Measurements from ENCODE around the gene FAF2.

The FAF2 gene

DNA sequence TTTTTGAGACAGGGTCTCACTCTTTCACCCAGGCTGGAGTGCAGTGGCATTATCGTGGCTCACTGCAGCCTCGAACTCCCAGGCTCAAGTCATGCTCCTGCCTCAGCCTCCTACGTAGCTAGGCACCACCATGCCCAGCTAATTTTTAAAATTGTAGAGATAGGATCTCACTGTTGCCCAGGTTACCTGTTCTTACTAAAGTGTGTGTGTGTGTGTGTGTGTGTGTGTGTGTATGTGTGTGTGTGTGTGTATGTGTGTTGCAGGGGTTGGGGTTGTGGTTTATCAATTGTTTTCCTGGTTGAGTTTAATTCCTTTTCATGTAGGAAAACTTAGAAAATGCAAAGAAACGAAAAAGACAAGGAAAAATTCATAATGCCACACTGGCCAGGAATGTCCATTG is 67.2 kb downstream of the FAF2 start:
- no peak for DNase-seq (ENCODE audit: low read depth in 2 of 2)
- TF ChIP-seq CTCF (IDR thresholded peaks at IDR 0.05; ENCODE audit: low read depth, low read length), result no peak
- no peak overlapping the region for H3K4me3 ChIP-seq (replicated peaks in 1 of 2; ENCODE audit: low read depth in 2 of 2, low read length in 2 of 2)

DNA sequence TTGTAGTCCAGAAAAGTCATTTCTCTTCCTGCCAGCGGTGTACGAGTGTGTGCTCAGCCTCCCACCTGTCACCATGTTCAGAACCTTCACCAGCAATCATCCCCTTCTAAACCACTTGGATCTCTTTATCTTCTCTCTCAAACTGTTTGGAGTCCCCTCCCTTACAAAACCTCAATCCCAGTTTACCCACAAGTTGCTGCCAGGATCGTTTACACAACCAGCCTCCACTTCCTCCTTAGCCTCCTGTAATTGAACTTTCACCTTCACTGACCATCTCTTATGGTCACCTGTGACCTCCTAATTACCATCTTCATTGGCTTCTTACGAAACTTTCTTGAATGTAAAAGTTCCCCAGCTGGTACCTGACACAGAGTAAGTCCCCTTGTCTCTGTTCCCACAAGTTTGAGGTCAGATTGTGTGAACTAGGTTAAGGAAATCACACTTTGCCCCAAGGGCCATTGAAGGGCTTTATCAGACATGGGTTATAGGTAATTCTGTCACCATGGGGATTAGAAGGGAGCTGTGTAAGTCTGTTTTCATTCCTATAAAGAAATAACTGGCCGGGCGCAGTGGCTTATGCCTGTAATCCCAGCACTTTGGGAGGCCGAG is 69.0 kb downstream of the FAF2 start:
- no peak overlapping the region for H3K4me3 ChIP-seq (replicated peaks in 1 of 2; ENCODE audit: low read depth in 2 of 2, low read length in 2 of 2)
- no peak for DNase-seq (ENCODE audit: low read depth in 2 of 2)
- TF ChIP-seq CTCF (IDR thresholded peaks at IDR 0.05; ENCODE audit: low read depth, low read length), result no peak

DNA sequence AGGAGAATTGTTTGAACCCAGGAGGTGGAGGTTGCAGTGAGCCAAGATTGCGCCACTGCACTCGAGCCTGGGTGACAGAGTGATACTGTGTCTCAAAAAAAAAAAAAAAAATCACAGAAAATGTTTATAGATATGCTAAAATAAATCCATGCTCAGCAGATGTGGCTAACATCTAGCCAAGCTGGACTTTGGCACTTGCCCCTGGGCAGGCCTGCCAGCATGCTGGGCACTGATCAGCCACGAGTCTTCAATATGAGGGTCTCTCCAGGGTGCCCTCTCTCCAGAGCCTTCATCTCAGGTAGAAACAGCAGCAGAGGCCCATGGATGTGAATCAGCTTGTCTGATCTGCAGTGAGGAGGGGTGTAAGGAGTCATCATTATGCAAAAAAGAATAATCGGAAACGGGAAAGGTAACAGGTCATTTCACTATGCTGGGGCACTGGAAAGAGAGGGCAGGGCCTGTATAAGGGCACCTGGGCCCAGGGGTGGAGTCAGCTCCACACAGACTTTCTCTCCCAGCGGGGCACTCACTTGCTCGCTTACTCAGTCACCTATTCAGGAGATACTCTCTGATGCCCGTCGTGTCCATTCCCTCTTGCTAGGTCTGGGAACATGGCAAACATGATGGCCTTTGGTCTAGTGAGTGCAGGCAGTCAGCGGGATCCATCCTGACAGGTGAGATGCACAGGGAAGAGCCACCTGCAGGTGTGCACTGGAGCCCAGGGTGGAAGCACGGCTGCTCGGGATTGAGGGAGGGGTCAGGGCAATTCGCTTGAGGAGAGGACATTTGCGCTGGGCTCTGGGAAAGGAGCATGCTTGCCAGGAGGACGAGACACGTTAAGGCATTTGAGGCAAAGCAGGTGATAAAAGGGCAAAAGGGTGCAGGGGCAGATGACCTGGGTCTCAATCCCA is 71.9 kb downstream of the FAF2 start:
- no peak for DNase-seq (ENCODE audit: low read depth in 2 of 2)
- no peak for TF ChIP-seq CTCF (IDR thresholded peaks at IDR 0.05; ENCODE audit: low read depth, low read length)
- H3K4me3 ChIP-seq (replicated peaks in 1 of 2; ENCODE audit: low read depth in 2 of 2, low read length in 2 of 2), result no peak overlapping the region

DNA sequence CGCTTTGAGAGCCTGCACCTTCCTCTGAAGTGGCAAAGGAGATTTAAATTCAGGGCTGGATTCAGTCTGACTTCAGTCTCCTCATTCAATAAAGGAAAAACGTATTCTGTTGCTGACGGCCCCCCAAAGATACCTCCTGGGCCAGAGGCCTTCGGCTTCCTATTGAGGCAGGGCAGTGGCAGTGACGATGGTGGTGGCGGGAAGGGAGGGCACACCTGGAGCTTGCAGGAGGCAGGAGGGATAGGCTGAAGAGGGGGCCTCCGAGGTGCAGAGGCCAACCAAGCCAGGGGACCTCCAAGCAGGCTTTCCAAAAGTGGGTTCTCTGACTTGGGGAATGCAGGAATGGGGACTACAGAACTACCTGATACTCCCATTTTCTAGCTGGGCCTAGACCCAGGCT is 73.1 kb downstream of the FAF2 start:
- TF ChIP-seq CTCF (IDR thresholded peaks at IDR 0.05; ENCODE audit: low read depth, low read length), result no peak
- DNase-seq (ENCODE audit: low read depth in 2 of 2), result no peak
- no peak overlapping the region for H3K4me3 ChIP-seq (replicated peaks in 1 of 2; ENCODE audit: low read depth in 2 of 2, low read length in 2 of 2)

GRCh38 chr5:176521699-176522263 is 73.6 kb downstream of the FAF2 start:
- TF ChIP-seq CTCF (IDR thresholded peaks at IDR 0.05; ENCODE audit: low read depth, low read length), result no peak
- no peak overlapping the region for H3K4me3 ChIP-seq (replicated peaks in 1 of 2; ENCODE audit: low read depth in 2 of 2, low read length in 2 of 2)
- DNase-seq (ENCODE audit: low read depth in 2 of 2), result no peak

- no peak overlapping the region for H3K4me3 ChIP-seq (replicated peaks in 1 of 2; ENCODE audit: low read depth in 2 of 2, low read length in 2 of 2)
- no peak for TF ChIP-seq CTCF (IDR thresholded peaks at IDR 0.05; ENCODE audit: low read depth, low read length)
- no peak for DNase-seq (ENCODE audit: low read depth in 2 of 2)
These were observed 76.0 kb downstream of the FAF2 start for GRCh38 chr5:176524138-176524537.
